Fibroblast of the aortic adventitia (primary cell): ENCODE results near the gene TMEM208. TPM values are rescaled to one million over a fixed set of nuclear protein-coding genes. Genes with fewer than 3 reads are reported as not detected.
A peak's percentile ranks its signal among the peaks of the same experiment; 100 is the strongest.

ENCODE experiments used
- DNase-seq: peaks from one replicate; pipeline ENCODE4 v3.0.0-alpha.2; 2010; ENCODE audit warnings: low read depth
- H3K4me3 ChIP-seq: 2 replicates; pipeline ENCODE4 v1.5.1; 2011; ENCODE audit warnings: low read depth, mild to moderate bottlenecking, control low read depth, low read length, moderate library complexity
- total RNA-seq: library from RNA; depleted of rRNA; stranded (reverse); fragments of >200 nt; gene quantifications from 2 replicates; pipeline ENCODE4 v1.2.3, GENCODE V29; 2012; ENCODE audit warnings: low replicate concordance
- TF ChIP-seq, protein P1 (sequence below): IDR thresholded peaks from 2 replicates; pipeline ENCODE4 v1.5.1; 2011; ENCODE audit warnings: mild to moderate bottlenecking, low read length, control low read depth, inconsistent platforms; ENCODE audit not compliant: insufficient read depth

Gene TMEM208
- total RNA-seq, 1 donor: 24.3 TPM

DNA sequence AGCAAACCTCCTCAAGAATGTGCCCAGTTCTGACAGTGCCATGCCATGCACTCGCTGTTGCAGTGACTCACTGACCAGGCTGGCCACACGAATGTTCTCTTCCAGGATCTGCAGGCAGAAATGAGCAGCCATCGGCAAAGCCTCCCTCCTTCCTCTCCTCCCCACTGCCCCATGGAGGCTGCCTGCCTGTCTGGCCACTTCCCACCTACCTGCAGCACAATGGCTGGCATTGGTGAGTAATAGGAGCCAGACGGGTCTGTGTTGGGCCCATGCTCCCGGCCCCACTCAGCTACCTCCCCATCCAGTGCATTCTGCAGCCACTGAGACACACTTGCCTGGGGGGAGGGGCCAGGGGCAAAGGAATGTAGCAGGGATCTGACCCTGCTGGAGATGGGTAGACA lies 40.4 kb upstream of the TMEM208 start:
- DNase-seq: no peak
- TF ChIP-seq, protein P1, sequence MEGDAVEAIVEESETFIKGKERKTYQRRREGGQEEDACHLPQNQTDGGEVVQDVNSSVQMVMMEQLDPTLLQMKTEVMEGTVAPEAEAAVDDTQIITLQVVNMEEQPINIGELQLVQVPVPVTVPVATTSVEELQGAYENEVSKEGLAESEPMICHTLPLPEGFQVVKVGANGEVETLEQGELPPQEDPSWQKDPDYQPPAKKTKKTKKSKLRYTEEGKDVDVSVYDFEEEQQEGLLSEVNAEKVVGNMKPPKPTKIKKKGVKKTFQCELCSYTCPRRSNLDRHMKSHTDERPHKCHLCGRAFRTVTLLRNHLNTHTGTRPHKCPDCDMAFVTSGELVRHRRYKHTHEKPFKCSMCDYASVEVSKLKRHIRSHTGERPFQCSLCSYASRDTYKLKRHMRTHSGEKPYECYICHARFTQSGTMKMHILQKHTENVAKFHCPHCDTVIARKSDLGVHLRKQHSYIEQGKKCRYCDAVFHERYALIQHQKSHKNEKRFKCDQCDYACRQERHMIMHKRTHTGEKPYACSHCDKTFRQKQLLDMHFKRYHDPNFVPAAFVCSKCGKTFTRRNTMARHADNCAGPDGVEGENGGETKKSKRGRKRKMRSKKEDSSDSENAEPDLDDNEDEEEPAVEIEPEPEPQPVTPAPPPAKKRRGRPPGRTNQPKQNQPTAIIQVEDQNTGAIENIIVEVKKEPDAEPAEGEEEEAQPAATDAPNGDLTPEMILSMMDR: no peak
- no peak overlapping the region for H3K4me3 ChIP-seq

DNA sequence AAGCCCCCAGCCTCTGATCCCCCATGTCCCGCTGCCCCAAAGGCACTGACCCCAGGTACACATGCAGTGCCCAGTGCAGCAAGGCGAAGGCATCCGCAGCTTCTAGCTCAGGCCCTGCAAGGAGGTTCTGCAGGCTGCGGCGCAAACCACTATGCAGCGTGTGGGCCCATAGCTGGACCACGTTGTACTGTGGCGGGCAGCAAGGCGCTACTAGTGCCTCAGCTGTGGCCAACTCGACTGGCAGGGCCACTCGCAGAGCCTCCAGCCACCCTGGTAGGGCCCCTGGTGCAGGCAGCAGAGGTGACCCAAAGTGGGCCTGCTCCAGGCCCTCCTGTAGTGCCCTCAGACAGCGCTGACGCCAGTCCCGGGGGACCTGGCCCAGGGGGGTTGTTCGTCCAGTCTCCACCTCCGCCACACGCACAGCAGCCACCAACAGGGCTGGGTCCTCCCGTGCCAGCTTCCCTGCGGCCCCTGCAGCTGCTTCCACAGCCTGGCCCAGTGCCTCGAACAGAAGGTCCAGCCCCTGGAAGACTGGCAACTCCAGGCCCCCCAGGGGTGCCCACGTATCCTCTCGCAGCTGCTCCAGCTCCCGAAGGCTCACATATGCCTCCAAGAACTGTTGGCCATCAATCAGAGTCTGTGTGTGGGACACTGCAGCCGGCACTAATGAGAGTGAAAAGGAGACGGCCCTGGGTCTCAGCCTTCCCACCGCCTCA lies 39.6 kb upstream of the TMEM208 start:
- DNase-seq: no peak
- TF ChIP-seq, protein P1: no peak
- H3K4me3 ChIP-seq: no peak overlapping the region

DNA sequence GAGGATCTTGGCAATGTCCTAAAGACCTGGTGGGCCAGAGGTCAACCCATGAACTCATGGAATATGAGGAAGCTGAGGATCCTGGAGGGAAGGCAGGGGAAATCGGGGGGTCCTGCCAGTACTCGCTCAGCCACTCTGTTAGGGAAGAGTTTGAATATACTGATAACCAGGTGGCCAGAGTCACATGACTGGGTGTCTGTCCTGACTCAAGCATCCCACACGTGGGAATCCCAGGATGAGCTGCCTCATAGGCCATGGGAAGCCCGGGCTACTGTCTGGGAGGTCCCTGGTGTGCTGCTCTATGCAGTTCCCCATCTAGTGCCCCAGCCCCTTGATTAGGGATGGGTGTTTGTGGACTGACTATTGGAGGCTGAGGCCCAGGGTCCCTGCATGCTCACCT lies 38.6 kb upstream of the TMEM208 start:
- TF ChIP-seq, protein P1: no peak

DNA sequence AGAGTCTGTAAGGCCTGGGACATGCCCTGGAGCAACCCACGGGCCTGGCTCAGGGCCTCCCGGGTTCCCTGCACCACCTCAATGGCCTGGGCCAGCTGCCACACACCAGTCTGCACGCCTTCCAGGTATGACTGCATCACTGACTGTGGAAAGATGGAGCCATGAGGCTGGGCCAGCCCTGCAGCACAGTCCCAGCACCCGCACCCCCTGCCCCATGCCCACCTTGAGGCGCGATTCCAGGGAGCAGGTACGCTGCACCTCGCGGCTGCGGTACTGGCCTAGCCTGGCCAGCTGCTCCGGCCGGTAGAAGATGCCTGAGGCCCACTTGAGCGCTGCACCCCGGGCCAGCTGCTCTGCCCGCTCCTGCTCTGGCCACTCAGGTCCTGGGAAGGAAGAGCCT lies 38.1 kb upstream of the TMEM208 start:
- no peak overlapping the region for H3K4me3 ChIP-seq
- TF ChIP-seq, protein P1: no peak
- no peak for DNase-seq

More for the DNA sequence above, 38.6 kb upstream of the TMEM208 start:
- no peak overlapping the region for H3K4me3 ChIP-seq
- DNase-seq: no peak

DNA sequence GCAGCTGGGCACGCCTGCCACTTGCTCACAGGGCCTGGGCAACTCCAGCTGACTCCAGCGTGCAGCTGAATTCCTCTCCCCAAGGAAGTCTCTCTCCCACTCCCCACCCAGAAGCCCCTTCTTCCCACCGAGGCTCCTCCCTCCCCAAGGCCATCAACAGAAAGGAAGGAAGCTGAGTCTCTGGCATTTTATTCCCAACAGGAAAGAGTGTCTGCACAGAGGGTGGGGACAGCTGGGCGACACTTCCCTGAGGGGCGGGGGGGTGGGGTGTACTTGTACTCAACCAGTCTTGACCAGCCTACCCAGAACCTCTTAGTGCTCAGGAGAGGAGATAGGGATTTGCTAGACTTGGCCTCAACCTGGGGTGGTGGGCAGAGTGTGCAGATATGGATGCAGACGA lies 36.9 kb upstream of the TMEM208 start, which contains the start of gene EXOC3L1:
EXOC3L1 (minus strand) TSS at position 96 of the 400 bp plus-strand sequence. CDS start 460 bp downstream, outside the sequence.
- TF ChIP-seq, protein P1: no peak
- no peak within 1 kb of the TSS for H3K4me3 ChIP-seq
- no peak for DNase-seq

DNA sequence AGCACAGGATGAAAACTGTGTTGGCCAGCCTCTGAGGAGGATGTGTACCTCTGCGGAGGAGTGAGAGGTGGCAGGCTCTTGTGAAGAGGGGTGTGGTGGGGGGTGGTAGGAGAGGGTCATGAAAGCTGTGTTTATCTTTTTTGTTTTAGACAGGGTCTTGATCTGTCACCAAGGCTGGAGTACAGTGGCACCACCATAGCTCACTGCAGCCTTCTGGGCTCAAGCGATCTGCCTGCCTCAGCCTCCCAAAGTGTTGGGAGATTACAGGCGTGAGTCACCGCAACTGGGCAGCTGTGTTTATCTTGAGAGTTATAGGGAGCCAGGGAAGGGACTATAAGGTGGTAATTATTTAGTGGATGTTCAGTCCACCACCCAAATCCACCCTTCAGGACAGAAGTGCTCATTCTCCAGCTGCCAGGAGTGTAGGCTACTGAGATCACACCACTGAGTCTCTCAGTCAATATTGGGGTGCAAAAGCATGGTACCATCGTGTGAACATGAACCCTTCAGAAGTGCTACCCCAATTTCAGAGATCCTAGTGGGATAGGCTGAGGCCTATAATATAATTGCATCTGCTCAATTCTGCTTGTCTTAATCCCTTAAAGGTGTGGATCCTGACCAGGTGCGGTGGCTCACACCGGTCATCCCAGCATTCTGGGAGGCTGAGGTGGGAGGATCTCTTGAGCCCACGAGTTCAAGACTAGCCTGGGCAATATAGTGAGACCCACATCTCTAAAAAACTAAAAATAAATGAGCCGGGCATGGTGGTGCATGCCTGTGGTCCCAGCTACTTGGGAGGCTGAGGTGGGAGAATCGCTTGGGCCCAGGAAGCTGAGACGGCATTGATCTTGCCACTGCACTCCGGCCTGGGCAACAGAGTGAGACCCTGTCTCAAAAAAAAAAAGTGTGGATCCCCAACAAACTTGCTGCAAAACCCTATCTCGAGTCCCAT lies 36.2 kb upstream of the TMEM208 start:
- DNase-seq: peak; percentile 24
- H3K4me3 ChIP-seq: no peak overlapping the region
- TF ChIP-seq, protein P1: no peak
